ENCODE measurements around the gene BRS3. TPM values are rescaled to one million over a fixed set of nuclear protein-coding genes. Genes with fewer than 3 reads are reported as not detected.

BRS3 gene
- total RNA-seq, 2 donors from 2014 or later, result not detected

GRCh38 chrX:136457303-136457917 is 30.3 kb upstream of the BRS3 start:
- TF ChIP-seq CTCF (IDR thresholded peaks at IDR 0.05), result no peak
- Histone ChIP-seq H3K36me3 (no peaks in the 10 kb centered on the region), H3K27ac (no peak overlapping the region), H3K4me1 (no peaks in the 10 kb centered on the region), H3K9me3 (no peaks in the 10 kb centered on the region), H3K4me3 (no peak overlapping the region), H3K27me3 (no peaks in the 10 kb centered on the region)
- DNase-seq (ENCODE audit: low spot score), result no peak

DNA sequence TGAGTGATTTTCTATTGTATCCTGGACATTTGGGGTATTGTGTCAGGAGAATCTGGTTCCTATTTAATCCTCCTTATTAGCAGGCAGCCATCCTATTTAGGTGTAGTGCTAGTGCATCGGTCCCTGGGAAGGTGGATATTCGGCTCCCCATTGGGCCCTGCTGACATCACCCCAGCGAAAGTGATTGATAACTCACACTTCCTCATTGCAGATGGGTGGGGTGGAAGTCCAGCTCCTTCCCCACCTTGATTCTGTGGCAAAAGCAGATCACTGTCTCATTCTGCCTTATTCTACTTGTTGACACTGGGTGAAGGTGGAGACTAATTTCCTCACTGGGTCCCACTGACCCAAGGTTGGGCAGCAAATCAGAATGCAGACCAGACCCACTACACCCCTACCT is 23.2 kb upstream of the BRS3 start:
- Histone ChIP-seq H3K4me3 (no peak overlapping the region), H3K9me3 (no peaks in the 10 kb centered on the region), H3K27me3 (no peaks in the 10 kb centered on the region), H3K27ac (no peak overlapping the region), H3K36me3 (no peaks in the 10 kb centered on the region), H3K4me1 (no peaks in the 10 kb centered on the region)
- no peak for TF ChIP-seq CTCF (IDR thresholded peaks at IDR 0.05)
- DNase-seq (ENCODE audit: low spot score), result no peak

- Histone ChIP-seq H3K27ac (no peak overlapping the region), H3K36me3 (no peaks in the 10 kb centered on the region), H3K9me3 (no peaks in the 10 kb centered on the region), H3K4me3 (no peak overlapping the region), H3K4me1 (no peaks in the 10 kb centered on the region), H3K27me3 (no peaks in the 10 kb centered on the region)
- no peak for TF ChIP-seq CTCF (IDR thresholded peaks at IDR 0.05)
- no peak for DNase-seq (ENCODE audit: low spot score)
These were observed 20.4 kb upstream of the BRS3 start for GRCh38 chrX:136467303-136467702.

GRCh38 chrX:136468391-136469103 is 19.2 kb upstream of the BRS3 start:
- no peak for TF ChIP-seq CTCF (IDR thresholded peaks at IDR 0.05)
- Histone ChIP-seq H3K36me3 (no peaks in the 10 kb centered on the region), H3K27me3 (no peaks in the 10 kb centered on the region), H3K4me3 (no peak overlapping the region), H3K27ac (no peak overlapping the region), H3K4me1 (no peaks in the 10 kb centered on the region), H3K9me3 (no peaks in the 10 kb centered on the region)
- no peak for DNase-seq (ENCODE audit: low spot score)

DNA sequence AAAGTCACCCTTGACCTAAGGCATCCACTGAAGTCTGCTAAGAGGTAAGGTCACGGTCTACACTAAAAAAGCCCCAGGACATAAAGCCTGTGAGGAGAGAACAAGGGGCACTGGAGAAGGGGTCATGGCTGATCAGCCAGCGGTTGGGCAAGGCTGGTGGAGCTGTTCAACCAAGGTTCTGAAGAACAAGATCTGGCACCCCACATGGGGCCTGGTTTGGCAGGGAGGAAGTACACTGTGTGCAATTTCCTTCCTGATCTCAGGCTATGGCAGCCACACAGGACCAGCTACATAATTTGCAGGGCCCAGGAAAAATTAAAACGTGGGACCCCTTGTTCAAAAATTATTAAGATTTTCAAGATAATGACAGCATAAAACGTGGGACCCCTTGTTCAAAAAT is 14.1 kb upstream of the BRS3 start:
- no peak overlapping the region for H3K27ac ChIP-seq
- no peaks in the 10 kb centered on the region for H3K36me3 ChIP-seq
- H3K9me3 ChIP-seq, result no peaks in the 10 kb centered on the region
- no peak overlapping the region for H3K4me3 ChIP-seq
- DNase-seq (ENCODE audit: low spot score), result no peak
- no peak for TF ChIP-seq CTCF (IDR thresholded peaks at IDR 0.05)
- no peaks in the 10 kb centered on the region for H3K4me1 ChIP-seq
- no peaks in the 10 kb centered on the region for H3K27me3 ChIP-seq

All from right atrium auricular region (tissue), 2 donors.